Fibroblast of skin of left quadriceps (primary cell): ENCODE measurements around the gene ZNF655.
A peak's percentile ranks its signal among the peaks of the same experiment; 100 is the strongest.

Source experiments
- DNase-seq, 2 experiments: peaks; one replicate each; pipeline ENCODE4 v3.0.0-alpha.2; 2013; ENCODE audit warnings: low read depth in 2 of 2

ZNF655 gene

GRCh38 chr7:99606531-99606930 is 48.1 kb downstream of the ZNF655 start:
- no peak for DNase-seq

GRCh38 chr7:99607548-99607947 is 49.1 kb downstream of the ZNF655 start:
- DNase-seq = no peak

GRCh38 chr7:99614495-99614894 is 56.1 kb downstream of the ZNF655 start:
- no peak for DNase-seq

- DNase-seq = no peak
Measured at GRCh38 chr7:99615989-99616358, 57.5 kb downstream of the ZNF655 start.

- DNase-seq = peak; percentile 80 to 83
Measured at GRCh38 chr7:99616359-99617191, 58.1 kb downstream of the ZNF655 start, which contains the start of gene ZSCAN25. TSS of gene ZSCAN25 (plus strand) at chr7:99616946. CDS start at chr7:99619607, 2,661 bp downstream.

GRCh38 chr7:99617192-99617781 is 58.8 kb downstream of the ZNF655 start:
- DNase-seq = no peak

- DNase-seq = no peak
Measured at GRCh38 chr7:99618726-99619125, 60.3 kb downstream of the ZNF655 start.

- DNase-seq = no peak
Measured at GRCh38 chr7:99619571-99620130, 61.2 kb downstream of the ZNF655 start.

- no peak for DNase-seq
Measured at GRCh38 chr7:99621271-99621670, 62.8 kb downstream of the ZNF655 start.

GRCh38 chr7:99622596-99622995 is 64.2 kb downstream of the ZNF655 start:
- DNase-seq = no peak

GRCh38 chr7:99623091-99623693 is 64.8 kb downstream of the ZNF655 start:
- no peak for DNase-seq

- DNase-seq = no peak
Measured at GRCh38 chr7:99623702-99624447, 65.4 kb downstream of the ZNF655 start.

GRCh38 chr7:99624484-99624883 is 66.0 kb downstream of the ZNF655 start:
- no peak for DNase-seq

- DNase-seq = no peak
Measured at GRCh38 chr7:99625321-99625720, 66.9 kb downstream of the ZNF655 start.

GRCh38 chr7:99625961-99626360 is 67.5 kb downstream of the ZNF655 start:
- no peak for DNase-seq
